CD4-positive, alpha-beta T cell treated with Interferon gamma for 1 hour (primary cell): ENCODE results near the gene POLR3H.
"Not testable (repeated sequence)": the region's sequence is repeated elsewhere in the genome, so short reads cannot be mapped to it uniquely, and the experiment has no call there.

Experiments used
- DNase-seq: peaks from one replicate; pipeline ENCODE4 v3.0.0-alpha.2; 2020

The POLR3H gene

DNA sequence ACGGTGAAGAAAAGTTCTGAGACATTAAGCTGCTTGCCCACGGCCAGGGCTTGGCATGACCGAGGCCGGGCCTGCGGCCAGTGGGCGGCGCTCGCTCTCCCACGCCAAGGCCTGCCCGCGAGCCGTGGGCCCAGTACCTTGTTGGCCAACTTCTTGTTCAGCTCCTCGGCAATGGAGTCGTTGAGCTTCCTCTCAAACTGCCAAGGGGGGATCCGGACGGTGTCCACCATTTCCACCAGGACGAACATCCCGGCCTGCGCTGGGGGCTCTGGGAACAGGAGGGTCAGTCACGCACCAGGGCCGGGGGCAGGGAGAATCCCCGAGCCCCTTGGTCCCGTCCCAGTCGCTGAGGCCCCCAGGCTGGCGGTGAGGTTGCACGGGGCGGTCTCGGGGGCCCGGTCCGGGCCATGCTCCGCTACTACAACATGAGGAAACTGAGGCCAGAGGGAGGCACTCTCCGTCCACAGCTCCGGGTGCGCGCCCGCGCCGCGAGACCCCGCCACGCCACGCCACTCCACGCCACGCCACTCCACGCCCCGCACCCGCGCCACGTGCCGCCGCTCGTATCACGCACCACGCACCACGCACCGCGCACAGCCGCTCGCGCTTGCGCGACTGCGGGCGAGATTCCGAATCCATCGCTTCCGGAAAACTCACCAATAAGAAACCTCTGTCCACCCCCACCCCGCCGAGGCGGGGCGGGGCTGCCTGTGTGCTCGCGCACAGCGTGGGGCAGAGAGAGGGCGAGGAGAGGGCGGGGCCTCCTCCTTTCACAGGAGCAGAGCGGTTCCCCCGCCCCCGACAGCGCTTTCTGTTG is at the start of gene POLR3H:
POLR3H (minus strand) TSS at position 617 of the 817 bp plus-strand sequence; CDS start at position 248, 369 bp downstream.
- peak; percentile 98 for DNase-seq

DNA sequence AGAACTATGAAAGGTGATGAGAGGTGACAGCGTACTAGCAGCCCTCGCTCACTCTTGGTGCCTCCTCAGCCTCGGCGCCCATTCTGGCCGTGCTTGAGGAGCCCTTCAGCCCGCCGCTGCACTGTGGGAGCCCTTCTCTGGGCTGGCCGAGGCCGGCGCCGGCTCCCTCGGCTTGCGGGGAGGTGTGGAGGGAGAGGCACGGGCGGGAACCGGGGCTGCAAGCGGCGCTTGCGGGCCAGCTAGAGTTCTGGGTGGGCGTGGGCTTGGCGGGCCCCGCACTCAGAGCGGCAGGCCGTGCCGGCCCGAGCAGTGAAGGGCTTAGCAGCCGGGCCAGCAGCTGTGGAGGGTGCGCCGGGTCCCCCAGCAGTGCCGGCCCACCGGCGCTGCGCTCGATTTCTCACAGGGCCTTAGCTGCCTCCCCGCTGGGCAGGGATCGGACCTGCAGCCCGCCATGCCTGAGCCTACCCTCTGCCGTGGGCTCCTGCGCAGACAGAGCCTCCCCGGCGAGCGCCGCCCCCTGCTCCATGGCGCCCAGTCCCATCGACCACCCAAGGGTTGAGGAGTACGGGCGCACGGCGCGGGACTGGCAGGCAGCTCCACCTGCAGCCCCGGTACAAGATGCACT is 49.2 kb upstream of the POLR3H start:
- DNase-seq: not testable (repeated sequence)

DNA sequence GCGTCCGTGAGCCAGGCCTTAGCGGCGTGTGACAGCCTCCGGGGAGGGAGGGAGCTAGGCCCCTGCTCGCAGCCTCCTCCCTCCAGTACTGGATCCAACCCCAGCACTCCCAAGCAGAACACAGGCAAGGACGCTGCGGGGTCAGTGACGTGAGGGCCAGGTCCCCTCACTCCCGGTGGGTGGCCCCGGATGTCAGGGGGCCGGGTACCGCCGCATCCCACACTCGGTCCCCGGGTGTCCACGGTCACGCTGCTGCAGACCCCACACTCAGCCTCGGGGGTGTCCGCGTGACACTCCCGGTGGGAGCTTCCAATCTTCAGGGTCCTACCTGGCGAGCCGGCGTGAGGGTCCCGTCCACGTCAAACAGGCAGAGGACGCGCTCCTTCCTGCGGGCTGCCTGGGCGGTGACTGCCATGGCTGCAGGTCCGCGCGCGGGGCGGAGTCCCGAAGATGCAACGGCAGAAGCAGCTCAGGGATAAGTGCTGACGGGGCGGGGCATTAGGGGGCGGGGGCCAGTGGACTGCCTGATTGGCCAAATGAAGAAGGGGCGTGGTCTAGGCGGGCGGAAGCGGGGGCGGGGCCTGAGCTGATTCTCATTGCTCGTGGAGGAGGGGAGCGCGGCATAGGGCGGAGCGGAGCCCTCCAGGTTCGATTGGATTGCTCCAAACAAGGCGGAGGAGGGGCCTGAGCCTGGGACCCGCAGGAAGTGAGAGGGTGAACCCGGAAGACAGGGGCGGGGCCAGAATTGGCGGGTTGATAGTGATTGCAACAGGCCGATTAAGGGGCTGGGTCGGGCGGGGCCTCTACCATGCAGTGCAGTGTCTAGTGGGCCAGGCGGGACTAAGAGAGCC is 45.3 kb upstream of the POLR3H start, which contains the start of gene PMM1:
PMM1 (minus strand) TSS at position 450 of the 851 bp plus-strand sequence; CDS start at position 415, 35 bp downstream.
- peak; percentile 100 for DNase-seq

- no peak for DNase-seq
These were observed 43.1 kb upstream of the POLR3H start for GRCh38 chr22:41587347-41587723.

- DNase-seq: no peak
These were observed 41.6 kb upstream of the POLR3H start for GRCh38 chr22:41585898-41586297.

GRCh38 chr22:41584881-41585280 is 40.6 kb upstream of the POLR3H start:
- DNase-seq: no peak

- no peak for DNase-seq
These were observed 38.4 kb upstream of the POLR3H start for GRCh38 chr22:41582694-41583093.

DNA sequence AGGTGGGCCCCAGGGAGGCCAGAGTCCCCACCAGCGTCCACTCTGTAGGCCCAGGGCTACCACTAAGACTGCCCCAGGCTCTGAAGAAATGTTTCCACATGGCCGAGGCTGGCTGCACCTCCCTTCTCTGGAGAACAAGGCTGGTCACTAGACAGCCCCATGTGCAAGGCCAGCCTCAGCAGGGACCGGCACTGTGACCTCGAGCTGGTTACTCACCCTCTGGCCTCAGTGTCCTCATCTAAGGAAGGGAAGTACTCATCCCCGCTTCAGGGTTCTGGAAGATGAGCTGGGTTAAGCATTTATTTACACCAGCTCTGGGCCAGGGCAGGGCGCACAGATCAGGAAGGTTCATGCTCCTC is 35.7 kb upstream of the POLR3H start:
- DNase-seq: no peak

- DNase-seq: no peak
These were observed 35.2 kb upstream of the POLR3H start for GRCh38 chr22:41579297-41579996.

DNA sequence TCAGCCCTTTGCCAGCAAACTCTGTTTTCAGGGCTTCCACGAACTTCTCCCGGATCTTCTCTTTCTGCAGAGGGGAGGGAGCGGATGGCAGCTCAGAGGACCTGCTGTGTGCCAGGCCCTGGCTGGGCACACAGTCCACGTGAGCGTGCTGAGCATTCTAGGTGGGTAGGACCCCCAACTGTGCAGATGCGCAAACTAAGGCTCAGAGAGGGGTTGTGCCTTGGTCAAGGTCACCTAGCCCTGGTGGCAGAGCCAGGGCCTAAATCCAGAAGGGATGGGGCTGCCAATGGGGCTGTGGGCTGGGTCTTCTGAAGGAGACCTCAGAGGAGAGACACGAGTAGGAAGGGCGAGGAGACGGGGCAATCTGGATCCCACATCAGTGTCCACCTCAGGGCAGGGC is 34.5 kb upstream of the POLR3H start:
- no peak for DNase-seq

- DNase-seq: no peak
These were observed 33.8 kb upstream of the POLR3H start for GRCh38 chr22:41578114-41578513.

- DNase-seq: peak; percentile 12
These were observed 32.6 kb upstream of the POLR3H start for GRCh38 chr22:41576877-41577276.

DNA sequence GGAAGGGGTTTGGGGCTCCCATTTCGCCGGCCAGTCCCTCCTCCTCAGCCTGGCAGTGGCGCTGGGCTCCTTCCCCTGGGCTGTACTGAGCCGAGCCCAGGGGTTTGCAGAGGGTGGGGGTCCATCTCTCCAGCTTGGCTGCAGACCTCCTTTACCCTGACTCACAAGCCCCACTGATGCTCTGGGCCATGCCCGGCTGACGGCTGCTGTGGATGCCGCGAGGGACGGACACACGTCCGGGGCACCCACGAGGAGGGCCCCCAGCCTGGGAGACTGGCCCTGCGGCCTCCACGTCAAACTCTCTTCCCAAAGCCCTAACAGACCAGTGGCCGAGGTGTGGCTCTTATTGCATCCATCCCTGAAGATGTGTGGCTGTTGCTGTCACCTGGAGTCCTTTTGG is 31.3 kb upstream of the POLR3H start:
- no peak for DNase-seq

GRCh38 chr22:41574847-41575381 is 30.6 kb upstream of the POLR3H start:
- no peak for DNase-seq

GRCh38 chr22:41573677-41574076 is 29.4 kb upstream of the POLR3H start:
- no peak for DNase-seq

GRCh38 chr22:41572305-41572704 is 28.0 kb upstream of the POLR3H start:
- not testable (repeated sequence) for DNase-seq

- no peak for DNase-seq
These were observed 27.5 kb upstream of the POLR3H start for GRCh38 chr22:41571786-41572185.

- DNase-seq: no peak
These were observed 26.0 kb upstream of the POLR3H start for GRCh38 chr22:41570221-41570620.

DNA sequence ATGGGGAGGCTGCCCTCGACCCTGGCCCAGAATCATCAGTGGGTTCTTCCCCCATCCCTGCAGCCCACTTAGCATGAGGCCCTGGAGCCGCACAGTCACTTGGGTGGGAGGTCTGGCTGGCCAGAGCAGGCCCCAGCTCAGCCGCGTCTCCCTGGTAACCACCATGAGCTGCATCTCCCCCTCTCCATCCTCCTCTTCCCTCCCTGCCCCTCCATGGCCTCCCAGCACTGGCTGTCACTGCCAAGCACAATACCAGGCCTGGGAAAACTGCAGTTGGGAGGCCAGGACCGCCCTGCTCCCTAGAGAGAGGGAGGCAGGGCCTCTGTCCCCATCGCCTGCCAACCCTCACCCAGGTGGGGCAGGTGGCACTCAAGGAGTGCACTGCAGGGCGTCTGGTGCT is 24.5 kb upstream of the POLR3H start:
- no peak for DNase-seq

DNA sequence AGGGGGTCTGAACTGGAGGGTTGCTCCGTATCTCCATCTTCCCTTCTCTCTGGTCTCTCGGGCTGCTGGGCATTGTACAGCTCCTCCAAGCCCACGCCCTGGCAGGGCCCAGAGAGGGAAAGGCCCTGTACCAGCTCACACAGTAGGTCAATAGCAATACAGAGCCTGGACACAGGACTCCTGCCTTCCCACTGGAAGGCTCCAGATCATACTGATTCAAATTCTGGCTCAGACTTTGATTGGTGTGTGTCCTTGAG is 23.2 kb upstream of the POLR3H start:
- no peak for DNase-seq

- no peak for DNase-seq
These were observed 21.3 kb upstream of the POLR3H start for GRCh38 chr22:41565403-41566054.

- DNase-seq: no peak
These were observed 20.3 kb upstream of the POLR3H start for GRCh38 chr22:41564563-41564962.
